Activated effector memory CD4-positive, alpha-beta T cell treated with anti-CD3 and anti-CD28 coated beads, Interleukin-2, amount 50 U/mL, for 16 hours (primary cell): ENCODE measurements around the gene PLXDC2.
"Not testable (repeated sequence)": the region's sequence is repeated elsewhere in the genome, so short reads cannot be mapped to it uniquely, and the experiment has no call there.

Experiments used
- DNase-seq: peaks from one replicate; pipeline ENCODE4 v3.0.0-alpha.2; 2020

The PLXDC2 gene

DNA sequence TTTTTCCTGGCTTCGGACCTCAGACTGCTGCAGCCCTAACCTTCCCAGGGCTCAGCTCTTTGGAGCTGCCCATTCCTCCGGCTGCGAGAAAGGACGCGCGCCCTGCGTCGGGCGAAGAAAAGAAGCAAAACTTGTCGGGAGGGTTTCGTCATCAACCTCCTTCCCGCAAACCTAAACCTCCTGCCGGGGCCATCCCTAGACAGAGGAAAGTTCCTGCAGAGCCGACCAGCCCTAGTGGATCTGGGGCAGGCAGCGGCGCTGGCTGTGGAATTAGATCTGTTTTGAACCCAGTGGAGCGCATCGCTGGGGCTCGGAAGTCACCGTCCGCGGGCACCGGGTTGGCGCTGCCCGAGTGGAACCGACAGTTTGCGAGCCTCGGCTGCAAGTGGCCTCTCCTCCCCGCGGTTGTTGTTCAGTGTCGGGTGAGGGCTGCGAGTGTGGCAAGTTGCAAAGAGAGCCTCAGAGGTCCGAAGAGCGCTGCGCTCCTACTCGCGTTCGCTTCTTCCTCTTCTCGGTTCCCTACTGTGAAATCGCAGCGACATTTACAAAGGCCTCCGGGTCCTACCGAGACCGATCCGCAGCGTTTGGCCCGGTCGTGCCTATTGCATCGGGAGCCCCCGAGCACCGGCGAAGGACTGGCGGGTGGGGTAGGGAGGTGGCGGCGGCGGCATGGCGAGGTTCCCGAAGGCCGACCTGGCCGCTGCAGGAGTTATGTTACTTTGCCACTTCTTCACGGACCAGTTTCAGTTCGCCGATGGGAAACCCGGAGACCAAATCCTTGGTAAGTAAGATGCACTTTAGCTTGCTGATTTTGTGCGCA, at the start of gene PLXDC2:
Gene PLXDC2, plus strand, starts transcription at position 22 of the 820 bp plus-strand sequence.
- no peak for DNase-seq

DNA sequence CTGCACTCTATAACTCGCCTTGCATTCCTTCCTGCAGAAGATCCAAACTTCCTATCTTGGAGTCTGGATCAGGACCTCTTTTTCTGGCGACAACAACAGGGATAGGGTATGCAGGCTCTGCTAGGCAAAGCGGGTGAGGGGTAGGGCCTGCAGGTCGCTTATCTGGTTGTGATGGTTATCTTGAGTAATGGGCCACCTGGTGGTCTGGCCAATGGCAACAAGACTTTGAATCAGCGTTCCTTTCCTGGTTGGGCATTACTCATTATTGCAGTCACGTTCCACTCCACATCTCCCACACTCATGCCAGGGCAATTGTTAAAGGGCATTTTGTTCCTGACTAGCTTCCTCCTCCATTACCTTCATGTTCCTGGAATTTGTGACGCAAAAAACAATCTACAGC, 48.4 kb upstream of the PLXDC2 start:
- no peak for DNase-seq

DNA sequence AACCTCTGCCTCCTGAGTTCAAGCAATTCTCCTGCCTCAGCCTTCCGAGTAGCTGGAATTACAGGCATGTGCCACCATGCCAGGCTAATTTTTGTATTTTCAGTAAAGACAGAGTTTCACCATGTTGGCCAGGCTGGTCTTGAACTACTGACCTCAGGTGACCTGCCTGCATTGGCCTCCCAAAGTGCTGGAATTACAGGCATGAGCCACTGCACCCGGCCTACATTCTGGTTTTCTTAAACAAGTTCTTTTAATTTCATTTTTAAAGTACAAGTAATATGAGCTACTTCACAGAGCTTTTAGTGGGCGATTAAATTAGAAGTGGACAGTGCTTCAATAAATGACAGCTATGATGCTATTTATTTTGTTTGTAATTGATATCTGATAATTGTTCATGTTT, 46.4 kb upstream of the PLXDC2 start:
- DNase-seq, result not testable (repeated sequence)

DNA sequence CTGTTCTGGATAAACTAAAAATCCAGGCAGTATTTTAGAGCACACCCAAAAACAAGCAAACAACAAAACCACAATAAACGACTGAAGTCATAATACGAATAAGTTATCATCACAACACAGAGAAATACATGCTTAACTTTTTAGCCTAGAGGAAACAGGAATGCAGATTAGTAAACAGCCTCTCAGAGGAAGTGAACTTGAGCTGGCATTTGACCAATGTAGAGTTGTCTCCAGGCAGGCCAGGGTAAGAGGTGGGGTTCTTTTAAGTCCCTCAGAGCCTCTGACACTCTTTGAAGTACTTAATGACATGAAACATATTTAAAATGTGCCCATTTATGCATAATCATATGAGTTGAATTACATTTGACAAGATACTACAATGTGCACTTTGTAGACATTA, 43.3 kb upstream of the PLXDC2 start:
- DNase-seq, result no peak

DNA sequence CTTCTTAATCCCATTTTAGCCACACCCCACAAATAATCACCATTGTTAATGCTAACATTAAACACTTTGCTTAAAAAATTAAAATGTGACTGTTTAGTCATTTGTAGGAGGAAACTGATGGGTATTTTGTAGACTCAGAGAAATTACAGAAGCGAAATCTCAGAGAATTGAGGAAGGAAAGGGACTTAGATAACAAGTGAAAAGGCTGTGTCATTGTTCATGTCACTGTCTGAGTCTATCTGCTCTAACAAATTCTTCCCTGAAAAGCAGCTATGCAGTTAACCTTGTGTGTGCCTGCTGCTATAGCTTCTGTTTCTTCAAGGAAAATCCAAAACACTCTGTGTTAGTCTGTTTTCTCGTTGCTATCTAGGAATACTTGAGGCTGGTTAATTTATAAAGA, 40.9 kb upstream of the PLXDC2 start:
- no peak for DNase-seq

DNA sequence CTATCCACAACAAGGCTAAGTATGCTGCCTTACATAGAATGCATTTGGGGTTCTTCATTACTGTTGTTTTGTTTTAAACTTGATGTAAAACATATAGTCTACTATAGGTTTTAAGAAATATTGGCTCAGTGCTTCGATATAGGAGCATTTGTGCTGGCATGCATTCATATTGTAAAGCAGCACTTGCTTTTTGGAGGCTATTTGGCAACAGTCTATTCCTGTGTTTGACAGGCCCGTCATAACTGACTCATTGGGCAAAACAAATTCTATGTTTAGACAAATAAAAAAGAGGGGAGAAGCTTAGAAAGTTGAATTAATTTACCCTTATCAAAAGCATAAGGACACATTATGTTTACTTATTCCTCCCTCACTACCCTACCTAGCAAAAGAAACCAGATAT, 38.4 kb upstream of the PLXDC2 start:
- no peak for DNase-seq

DNA sequence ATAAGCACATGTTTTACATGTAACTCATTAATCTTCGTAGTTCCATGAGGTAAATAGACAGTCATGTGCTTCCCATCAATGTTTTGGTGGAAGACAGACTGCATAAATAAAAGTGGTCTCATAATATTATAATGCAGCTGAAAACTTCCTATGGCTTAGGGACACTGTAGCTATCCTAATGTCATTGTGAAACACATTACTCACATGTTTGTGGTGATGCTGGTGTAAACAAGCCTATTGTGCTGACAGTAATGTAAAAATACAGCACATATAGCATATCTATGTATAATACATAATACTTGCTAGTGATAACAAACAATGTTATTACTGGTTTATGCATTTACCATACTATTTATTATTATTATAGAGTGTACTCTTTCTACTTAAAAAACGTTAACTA, 37.2 kb upstream of the PLXDC2 start:
- no peak for DNase-seq

DNA sequence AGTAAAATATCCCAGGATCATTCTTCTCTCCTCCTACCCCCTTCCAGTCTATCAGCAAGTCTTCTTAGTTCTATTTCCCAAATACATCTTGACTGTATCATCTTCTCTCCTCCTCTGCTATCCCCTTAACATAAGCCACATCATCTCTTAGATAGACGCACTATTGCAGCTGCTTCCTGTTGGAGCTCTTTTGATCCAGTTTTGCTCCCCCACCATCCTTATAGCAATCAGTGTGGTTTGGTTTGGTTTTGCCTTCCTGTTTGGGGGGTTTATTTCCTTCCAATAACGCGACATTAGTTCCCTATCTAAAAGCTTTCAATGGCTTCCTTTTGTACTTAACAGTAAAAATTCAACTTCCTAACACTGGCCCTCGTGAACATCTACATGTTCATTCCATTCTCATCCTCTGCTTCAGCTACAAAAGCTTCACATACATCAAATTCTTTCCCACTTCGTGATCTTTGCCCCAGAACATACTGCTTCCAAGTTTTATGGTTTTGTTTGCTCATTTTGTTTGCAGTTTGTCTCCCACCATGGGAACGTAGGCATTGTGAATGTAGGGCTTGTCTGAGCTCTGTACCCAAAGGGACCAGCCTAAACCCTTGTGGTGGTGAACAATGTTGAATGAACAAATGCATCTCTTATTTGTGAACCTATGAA, 33.7 kb upstream of the PLXDC2 start:
- DNase-seq, result no peak

DNA sequence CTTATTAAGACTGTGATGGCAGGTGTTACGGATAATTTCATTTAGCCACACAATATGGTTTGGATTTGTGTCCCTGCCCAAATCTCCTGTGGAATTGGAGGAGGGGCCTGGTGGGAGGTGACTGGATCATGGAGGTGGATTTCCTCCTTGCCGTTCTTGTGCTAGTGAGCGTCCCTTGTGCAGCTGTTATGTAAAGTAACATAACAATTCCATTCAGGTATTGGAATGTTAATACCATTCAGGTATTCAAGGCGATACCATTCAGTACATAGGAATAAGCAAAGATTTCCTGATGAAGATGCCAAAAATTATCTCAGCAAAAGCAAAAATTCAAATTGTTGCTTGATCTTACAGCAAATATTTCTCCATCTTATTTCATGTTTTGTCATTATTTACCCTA, 32.5 kb upstream of the PLXDC2 start:
- no peak for DNase-seq

DNA sequence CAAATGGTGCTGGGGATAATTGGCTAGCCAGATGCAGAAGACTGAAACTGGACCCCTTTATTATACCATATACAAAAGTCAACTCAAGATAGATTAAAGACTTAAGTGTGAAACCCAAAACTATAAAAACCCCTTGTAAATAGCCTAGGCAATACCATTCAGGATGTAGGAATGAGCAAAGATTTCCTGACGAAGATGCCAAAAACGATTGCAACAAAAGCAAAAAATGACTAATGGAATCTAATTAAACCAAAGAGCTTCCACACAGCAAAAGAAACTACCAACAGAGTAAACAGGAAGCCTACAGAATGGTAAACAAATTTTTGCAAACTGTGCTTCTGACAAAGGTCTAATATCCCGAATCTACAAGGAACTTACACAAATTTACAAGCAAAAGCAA, 30.9 kb upstream of the PLXDC2 start:
- no peak for DNase-seq

DNA sequence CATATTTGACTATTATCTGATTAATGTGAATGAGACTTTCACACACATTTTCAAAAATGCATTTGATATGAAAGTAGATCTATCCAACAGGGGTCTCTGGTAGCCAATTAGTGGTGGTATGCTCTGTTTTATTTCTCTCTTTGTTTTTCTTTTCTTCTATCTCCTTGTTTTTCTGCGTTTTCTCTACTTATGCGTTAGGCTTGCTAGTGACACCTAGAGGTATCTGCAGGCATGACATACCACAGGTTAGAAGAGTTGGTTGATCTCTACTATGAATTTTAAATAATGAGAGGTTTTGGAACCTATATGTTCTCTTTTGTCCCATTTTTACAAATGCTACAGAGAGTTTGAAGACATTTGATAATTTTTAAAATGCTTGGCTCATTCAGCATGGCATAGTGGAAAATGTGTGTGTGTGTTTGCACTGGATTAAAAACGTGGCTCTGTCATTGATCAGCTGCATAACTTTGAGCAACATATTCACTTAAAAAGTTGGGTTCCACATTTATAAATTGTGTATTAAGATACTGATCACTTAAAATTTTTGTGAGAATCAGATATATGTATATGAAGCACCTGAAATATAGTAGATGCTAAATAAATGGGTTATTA, 28.1 kb upstream of the PLXDC2 start:
- no peak for DNase-seq

DNA sequence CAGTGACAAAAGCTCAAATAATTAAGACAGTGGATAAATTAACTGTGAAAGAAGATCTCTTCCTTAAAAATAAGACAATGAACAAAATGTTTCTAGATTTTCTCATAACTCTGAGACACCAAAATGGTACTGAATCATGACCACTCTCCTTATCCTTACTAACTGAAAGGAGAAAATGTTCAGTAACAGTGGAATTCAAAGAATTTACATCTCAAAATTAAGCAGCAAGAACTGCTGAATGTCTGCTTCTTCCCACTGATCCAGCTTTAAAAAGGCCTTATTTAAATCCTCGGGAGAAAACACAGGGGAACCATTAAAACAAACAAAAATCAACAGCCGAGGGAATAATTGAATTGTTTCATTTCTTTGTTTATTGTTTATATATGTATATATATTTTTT, 27.3 kb upstream of the PLXDC2 start:
- no peak for DNase-seq

DNA sequence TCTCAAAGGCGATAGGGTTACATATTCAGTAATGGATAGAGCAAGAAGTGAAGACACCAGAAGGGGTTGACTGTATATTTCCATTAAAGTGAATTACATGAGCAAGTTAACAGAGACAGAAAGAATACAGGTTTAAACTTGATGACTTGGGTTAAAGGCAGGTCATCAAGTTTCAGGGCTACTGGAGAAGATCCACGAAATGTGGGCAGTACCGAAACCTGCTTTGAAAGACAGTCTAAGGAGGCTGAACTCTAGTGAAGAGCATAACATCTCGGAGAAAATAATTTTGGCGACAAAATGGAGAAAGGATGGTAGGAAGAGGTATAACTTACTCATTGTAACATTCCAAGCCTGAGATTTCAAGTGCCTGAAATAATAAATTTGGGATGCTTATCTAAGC, 26.6 kb upstream of the PLXDC2 start:
- no peak for DNase-seq

DNA sequence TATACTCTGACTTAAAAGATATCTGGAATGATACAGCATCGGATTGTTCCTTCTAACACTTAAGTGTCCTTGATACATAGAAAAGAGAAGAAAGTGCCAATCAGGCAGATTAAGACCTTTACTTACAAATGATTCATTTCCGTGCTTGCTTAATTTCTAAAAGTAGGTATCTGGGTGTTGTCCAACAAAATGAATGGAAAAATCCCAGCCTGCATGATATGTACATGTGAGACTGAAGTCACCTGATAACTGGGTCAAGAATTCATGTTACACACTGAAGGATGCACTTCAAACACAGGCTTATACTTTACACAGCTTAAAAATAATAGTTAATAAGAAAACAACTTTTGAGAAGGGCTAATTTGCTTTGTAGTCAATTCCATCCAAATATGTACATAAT, 25.2 kb upstream of the PLXDC2 start:
- no peak for DNase-seq

DNA sequence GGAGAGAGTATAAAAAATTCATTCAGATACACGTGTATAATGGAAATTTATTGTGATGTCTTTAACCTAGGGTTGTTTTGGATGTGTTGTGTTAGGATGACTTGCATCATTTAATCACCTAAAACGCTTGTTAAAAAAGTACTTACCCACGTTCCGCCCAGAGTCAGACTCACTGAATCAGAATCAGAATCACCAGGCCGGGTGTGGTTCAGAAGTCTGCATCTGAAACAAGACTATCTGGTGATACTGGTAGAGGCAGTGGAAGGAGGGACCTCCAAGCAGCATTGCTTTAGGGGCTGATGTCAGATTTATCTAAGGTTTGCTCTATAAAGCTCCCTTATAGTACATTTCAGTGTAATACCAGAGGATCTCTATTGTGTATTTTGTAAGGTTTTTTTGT, 20.5 kb upstream of the PLXDC2 start:
- DNase-seq, result no peak

DNA sequence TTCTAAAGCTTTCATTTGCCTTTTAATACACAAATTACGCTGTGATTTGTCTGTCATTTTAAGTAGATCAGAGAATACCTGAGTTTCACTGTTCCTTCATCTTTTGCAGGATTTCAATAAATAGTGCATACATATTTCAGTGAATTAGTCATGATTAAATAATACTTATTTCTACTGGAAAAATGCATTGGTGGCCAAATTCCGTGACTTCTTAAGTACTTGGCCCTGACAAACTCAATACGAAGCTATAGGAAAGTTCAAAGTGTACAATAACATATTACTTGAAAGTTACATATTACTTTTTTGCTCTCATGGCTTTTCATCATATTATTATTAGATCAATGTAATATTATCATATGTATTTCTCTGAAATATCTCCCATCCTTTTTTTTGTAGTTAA, 16.1 kb upstream of the PLXDC2 start:
- DNase-seq, result no peak

DNA sequence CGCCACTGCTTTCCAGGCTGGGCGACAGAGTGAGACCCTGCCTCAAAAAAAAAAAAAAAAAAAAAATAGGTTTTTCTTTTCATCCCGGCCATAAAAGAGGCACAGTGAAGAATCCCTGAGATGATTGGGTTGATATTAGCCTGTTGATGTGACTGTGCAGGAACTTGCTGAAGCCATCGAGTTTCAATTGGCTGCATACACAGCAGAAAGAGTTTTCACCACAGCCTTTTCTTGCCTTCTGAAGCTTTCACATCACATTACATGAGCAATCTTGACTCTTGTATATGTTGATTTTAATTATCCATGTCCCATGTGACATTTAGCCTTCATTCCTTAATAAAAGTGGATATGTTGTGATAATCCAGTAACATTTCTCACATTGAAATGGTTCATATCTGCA, 14.9 kb upstream of the PLXDC2 start:
- no peak for DNase-seq

DNA sequence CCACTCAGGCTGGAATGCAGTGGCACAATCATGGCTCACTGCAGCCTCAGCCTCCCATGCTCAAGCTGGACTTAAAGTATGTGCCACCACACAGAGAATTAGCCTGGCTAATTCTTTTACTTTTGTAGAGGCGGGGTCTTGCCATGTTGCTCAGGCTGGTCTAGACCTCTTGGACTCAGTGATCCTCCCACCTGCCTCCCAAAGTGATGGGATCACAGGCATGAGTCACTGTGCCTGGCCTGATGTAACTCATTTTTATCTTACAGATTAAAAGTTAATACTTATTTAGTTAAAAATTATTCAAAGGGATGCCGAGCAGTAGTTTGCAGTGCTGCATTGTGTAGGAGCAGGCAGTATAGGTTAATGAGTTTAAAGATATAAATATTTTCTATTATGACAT, 12.6 kb upstream of the PLXDC2 start:
- no peak for DNase-seq

DNA sequence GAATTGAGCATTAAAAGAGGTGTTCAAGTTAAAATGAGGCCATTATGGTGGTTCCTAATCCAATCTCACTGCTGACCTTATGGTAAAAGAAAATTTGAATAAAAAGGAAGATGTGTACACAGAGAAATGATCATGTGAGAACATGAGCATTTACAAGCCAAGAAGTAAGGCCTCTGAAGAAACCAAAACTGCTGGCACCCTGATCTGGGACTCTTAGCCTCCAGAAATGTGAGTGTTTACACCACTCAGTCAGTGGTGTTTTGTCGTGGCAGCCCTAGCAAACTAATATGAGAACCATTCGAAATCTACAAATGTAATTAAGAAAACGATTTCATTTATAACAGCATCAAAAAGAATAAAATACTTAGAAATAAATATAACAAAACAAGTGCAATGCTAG, 6.8 kb upstream of the PLXDC2 start:
- DNase-seq, result no peak

DNA sequence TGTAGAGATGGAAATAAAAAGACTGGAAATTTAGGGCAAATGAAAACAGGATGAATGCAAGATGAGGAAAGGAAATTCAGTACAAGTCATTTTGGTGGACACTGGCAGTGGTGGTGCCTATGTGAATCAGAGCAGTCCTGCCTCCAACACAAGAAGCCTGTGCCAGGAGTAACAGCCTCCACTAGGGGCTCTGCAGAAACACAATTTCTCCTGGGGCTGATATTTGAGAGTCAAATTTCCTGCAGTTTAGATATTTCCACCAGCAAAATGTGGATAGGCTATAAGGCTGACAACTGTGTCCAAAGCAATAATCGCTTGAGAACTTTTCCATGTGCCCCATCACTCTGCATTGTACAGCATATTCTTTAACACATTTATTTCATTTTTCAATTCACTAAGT, 4.7 kb upstream of the PLXDC2 start:
- DNase-seq, result no peak

DNA sequence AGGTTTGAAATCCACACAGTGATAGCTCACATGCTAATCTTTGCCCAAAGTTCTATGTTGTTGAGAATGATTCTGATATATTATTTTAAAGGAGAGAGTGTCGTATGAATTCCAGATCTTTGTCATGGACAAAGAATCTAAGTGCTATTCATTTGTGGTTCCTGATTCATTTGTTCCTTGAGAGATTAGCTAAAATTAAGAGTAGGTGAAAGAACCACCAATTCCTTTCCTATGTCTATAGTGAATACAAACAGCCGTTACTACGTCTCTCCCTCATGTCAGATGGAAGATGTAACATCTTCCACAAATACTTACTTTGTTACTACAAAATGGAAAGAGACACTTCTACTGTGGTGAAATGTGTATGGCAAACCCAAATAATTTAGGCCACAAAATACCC, 3.3 kb upstream of the PLXDC2 start:
- DNase-seq, result no peak

DNA sequence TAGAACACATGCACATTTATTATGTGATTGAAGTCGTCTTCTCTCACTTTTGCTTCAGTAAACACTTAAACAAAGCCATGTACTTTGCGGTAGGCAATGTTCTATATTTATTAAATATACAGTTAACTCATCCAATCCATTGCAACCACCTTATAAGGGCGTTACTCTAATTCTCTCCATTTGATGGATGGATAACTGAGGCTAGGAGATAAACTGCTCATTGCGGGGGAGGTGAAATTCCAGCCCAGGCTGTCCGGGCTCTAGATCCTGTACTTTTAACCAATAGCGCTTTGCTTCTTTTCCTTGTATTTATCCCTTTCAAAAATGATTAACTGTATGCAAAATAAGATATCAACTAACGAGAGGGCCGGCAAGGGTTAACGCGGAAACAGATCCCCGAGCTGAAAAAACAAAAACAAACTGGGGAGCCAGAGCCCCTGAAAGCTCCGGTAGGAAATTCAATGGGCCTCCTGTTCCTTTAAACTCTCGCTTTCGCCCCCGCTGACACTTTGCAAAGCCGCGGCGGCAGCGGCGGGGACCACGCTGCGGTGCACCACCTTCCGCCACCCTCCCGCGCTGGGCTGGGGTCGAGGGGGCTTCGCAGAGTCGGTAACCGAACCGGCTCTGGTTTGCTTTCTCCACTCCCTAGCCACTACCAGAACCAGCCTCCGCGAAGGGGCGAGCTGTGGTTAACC, 1.0 kb upstream of the PLXDC2 start:
- no peak for DNase-seq

DNA sequence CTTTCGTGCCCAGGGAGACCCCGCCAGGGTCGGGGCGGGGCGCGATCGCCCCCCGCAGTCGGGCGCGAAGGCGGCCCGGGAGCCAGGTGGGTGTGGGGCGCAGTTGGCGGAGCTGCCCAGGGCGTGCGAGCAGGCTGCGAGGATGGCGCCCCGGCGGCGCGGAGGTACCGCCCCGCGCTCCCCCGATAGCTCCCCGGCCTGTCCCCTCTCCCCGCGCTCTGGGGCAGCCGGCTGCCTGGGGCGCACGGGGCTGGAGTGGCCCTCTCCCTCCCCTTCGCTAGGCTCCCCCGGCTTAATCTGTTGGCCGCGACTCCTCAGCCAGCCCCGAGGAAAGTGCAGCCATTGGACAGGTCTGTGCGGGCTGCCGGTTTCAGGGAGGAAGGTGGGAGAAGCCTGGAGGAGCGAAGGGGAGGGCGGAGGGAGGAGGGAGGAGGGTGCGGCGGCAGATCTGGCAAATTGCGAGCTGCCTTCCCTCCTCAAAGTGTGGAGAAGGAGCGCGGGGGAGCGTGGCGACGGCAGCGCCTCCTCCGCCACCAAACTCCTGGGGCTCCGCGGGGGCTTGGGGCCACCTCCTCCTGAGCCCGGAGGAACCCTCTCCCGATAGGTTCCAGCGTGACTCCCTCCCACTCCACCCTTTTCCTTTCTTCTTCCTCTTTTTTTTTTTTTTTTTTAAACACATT, 361 bp upstream of the PLXDC2 start:
- no peak for DNase-seq
